H1 (cell line): Measurements from ENCODE around the gene LSG1. TPM values are rescaled to one million over a fixed set of nuclear protein-coding genes. Genes with fewer than 3 reads are reported as not detected.

Experiments
- ASH2L ChIP-seq: fragments of 200-600, 300-600 bp; sonication (generic); IDR thresholded peaks from one replicate; pipeline ENCODE4 v1.7.1; 2017; ENCODE audit warnings: low read length
- ATF3 ChIP-seq: IDR thresholded peaks from 2 replicates; pipeline ENCODE4 v1.6.1; 2011; ENCODE audit warnings: low read depth, mild to moderate bottlenecking, low read length; ENCODE audit not compliant: insufficient read depth
- CBX5 ChIP-seq: fragments of 300-800, 300-1000 bp; sonication (generic); IDR thresholded peaks from 2 replicates; pipeline ENCODE4 v1.7.1; 2016; ENCODE audit warnings: antibody characterized with exemption, low read length, low read depth
- CHD7 ChIP-seq: fragments of 300-600 bp; sonication (generic); IDR thresholded peaks from 2 replicates; pipeline ENCODE4 v1.7.1; 2012; ENCODE audit warnings: low read length, moderate library complexity, mild to moderate bottlenecking, inconsistent platforms; ENCODE audit not compliant: insufficient replicate concordance
- CREB1 ChIP-seq: IDR thresholded peaks from 2 replicates; pipeline ENCODE4 v1.6.1; 2012; ENCODE audit warnings: inconsistent platforms
- CTBP2 ChIP-seq: IDR thresholded peaks from 2 replicates; pipeline ENCODE4 v1.7.0; 2011; ENCODE audit warnings: borderline replicate concordance, mild to moderate bottlenecking, moderate library complexity, mixed read lengths, low read length; ENCODE audit not compliant: insufficient read depth, insufficient read length
- GABPA ChIP-seq: IDR thresholded peaks from 2 replicates; pipeline ENCODE4 v1.6.1; 2011; ENCODE audit warnings: mild to moderate bottlenecking, low read length, moderate library complexity, borderline replicate concordance; ENCODE audit not compliant: insufficient read depth
- RBBP5 ChIP-seq: IDR thresholded peaks from 2 replicates; pipeline ENCODE4 v1.7.1; 2012; ENCODE audit warnings: low read depth, mild to moderate bottlenecking, inconsistent platforms, low read length, moderate library complexity, borderline replicate concordance
- RNF2 ChIP-seq: fragments of 200-900, 300-1000 bp; sonication (generic); IDR thresholded peaks from 2 replicates; pipeline ENCODE4 v1.7.1; 2016; ENCODE audit warnings: borderline replicate concordance, low read depth, mild to moderate bottlenecking, antibody characterized with exemption, low read length; ENCODE audit not compliant: poor library complexity, severe bottlenecking; ENCODE audit errors: missing control alignments
- polyA plus RNA-seq, 7 experiments: library from polyadenylated mRNA; depleted of rRNA in 3 of 7; stranded (reverse) in 5 of 7; unstranded in 2 of 7; fragments of >200 nt in 5 of 7; fragments of 200-250 nt in 2 of 7; gene quantifications; 1 replicate in 5 of 7; 2 replicates in 1 of 7; 4 replicates in 1 of 7; pipeline versions ENCODE4 v1.2.1 to v1.2.3, GENCODE V29; 2011 to 2013; ENCODE audit warnings: missing spikeins in 2 of 7, mixed read lengths in 2 of 7
- total RNA-seq: library from RNA; stranded (reverse); fragmentation: NEBNext Ultra II Directional; extraction: Animal tissue kit (Norgen Biotek cat#: 25700); gene quantifications from 2 replicates; pipeline ENCODE4 v1.2.1, GENCODE V29; 2021

Gene LSG1
- total and polyA plus RNA-seq, 2 of the 8 experiments (the other 6 are each of a cell fraction or from before 2014, with no cell fraction given) = 23.7 to 47.6 TPM

DNA sequence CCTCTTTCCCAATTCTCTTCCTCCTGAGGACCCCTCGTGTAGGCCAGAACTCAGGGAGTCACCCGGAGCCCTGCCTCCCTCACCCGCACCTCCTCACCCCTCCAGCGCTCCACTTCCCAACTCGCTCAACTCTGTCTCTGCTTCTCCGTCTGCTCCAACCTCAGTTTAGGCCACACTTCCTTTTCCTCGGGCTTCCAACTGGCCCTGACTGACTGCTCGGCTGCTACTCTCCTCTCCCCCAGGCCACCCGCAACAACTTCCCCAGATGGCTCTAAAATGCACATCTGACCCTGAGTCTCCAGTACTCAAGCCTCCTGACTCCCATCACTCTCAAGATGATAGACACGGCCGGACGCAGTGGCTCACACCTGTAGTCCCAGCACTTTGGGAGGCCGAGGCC lies 62.4 kb downstream of the LSG1 start (continued):
- TF ChIP-seq CHD7 (no peak), RNF2 (no peak), RBBP5 (no peak), GABPA (no peak), CREB1 (no peak), ASH2L (no peak), CBX5 (no peak), ATF3 (no peak), CTBP2 (no peak)
